Epidermal melanocyte (primary cell): ENCODE data around the gene STEAP1B.
"Not testable (repeated sequence)": the region's sequence is repeated elsewhere in the genome, so short reads cannot be mapped to it uniquely, and the experiment has no call there.

Experiments
- DNase-seq: peaks from one replicate; pipeline ENCODE4 v3.0.0; 2011; ENCODE audit warnings: low spot score; ENCODE audit not compliant: insufficient read length

Gene STEAP1B

DNA sequence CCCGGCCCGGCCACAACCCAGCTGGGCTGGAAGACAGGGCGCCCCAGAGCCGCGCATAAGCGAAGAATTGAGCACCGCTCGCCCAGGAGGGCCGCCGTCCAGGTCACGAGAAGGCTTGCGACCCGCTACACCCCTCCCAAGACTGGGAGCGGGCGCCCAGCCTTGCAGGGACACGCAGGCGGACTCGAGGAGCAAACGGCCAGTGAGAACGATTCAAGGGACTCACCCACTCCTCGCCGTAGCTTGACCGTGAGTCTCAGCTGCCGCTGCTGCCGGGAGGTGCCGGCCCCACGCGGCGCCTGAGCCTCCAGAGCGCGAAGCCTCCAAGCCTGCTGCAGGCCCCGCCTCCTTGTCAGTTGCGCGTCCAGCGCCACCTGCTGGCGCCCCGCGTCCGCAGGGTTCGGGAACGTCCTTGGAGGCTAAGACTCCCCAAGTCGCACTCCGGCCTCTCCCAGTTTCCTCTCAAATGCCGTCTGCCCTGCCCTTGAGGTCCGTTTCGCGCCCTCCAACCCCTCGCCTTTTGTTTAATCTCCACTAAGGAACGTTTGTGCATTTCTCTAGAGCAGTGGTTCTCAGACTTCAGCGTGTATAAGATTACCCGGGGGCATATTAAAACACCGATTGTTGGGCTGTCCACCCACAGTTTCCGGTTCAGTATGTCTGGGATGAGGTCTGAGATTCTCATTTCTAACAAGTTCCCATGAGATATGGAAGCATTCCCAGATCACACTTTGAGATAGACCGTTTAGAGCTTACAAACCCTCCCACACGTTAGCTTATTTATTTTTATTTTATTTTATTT, at the start of gene STEAP1B:
STEAP1B (minus strand) TSS at position 301 of the 802 bp plus-strand sequence. CDS start 5,333 bp downstream, outside the sequence.
- DNase-seq: peak; percentile 59

DNA sequence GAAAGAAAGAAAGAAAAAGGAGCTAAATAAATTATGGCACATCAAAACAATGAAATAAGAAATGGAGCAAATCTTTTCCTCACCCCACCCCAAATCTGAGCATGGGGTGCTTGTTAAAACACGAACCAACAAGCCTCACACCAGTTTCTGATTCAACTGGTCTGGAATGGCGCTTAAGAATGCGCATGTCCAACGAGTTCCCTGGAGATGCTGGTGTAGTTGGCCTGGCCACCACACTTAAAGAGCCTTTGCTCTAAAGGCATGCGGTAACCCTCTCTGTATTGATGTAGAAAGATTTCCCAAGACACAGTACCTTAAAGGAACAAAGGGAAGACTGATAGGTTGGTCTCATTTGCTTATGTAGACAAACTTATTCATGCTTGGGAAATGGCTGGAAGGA, 49.1 kb upstream of the STEAP1B start:
- DNase-seq: no peak

DNA sequence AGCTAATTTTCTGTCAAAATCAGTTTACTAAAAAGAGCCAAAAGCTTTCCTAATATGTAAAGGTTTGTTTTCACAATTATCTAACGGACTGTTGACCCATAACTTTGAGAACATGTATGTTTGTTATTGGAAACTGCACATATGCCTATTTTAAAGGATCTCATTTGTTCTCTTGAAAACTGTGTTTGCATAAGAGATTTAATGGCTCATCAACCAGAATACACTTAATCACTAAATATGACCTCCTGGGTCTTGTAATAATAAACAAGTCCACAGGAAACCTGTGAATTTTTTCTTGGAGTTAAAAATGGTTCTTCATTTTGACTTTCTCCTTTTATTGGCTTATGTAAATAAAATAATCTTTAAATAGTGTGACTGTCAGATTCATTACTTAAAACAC, 48.3 kb upstream of the STEAP1B start:
- DNase-seq: no peak

DNA sequence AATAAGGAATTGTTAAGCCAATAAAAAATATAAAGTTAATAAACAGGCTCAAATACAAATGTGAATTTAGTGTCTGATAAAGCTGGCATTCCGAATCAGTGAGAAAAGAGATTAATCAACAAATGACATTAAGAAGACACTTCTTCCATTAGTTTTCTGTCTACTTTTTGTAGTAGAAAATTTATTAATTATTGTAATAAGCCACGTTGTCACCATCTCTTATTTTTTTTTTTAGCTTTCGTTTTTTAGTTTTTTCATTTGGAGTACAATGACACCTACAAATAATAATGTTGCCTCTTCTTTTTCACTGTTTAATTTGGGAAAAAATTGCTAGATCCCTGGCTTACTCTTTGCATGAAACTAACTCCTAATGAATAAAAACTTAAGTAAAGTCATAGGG, 46.8 kb upstream of the STEAP1B start:
- no peak for DNase-seq

DNA sequence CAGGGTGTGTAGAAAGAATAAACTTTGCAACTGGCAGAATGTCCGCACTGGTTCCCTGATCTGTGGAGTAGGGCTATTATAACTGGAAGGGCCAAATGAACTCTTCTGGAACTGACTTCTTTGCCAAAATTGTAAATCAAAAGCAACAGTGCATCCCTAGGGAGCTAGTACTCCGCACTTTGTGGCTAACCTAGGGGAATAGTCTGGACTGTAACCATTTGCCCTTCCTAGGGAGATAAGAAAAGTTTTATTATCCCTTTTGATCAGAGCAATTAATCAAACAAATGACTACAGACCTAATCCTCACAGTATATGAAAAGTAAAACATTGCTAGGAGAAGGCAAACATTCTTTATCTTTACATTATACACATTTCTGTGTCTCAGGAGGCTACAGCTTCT, 45.5 kb upstream of the STEAP1B start:
- DNase-seq: no peak

DNA sequence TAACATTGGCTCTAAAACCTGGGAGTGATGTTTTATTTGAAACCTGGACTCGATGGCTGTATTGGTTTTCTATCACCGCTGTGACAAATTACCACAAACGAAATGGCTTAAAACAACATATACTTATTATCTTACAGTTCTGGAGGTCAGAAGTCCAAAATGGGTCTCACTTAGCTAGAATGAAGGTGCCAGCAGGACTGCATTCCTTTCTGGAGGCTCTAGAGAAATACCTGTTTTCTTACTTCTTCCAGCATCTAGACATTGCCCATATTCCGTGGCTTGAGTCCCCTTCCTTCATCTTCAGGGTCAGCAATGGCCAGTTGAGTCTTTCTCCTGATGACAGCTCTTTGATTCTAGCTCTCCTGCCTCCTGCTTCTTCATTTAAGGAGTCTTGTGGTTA, 44.3 kb upstream of the STEAP1B start:
- DNase-seq: no peak

DNA sequence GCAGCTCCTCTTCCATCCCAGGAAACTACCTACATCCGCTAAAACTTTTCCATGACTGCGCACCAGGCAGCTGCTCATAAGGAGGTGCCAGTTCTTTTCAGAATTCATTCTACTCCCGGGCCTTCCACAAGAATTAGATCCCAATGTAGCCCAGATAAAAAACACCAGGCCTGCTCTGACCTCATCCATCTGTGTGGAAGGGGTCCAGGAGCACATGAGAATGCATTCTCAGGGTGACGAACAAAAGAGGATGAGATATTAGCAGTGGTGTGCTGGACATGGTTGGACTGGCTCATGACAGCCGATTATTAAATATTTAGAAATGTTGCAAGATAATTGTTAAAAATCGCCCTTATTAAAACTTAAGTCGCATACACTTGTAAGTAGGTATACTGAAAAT, 43.2 kb upstream of the STEAP1B start:
- no peak for DNase-seq

DNA sequence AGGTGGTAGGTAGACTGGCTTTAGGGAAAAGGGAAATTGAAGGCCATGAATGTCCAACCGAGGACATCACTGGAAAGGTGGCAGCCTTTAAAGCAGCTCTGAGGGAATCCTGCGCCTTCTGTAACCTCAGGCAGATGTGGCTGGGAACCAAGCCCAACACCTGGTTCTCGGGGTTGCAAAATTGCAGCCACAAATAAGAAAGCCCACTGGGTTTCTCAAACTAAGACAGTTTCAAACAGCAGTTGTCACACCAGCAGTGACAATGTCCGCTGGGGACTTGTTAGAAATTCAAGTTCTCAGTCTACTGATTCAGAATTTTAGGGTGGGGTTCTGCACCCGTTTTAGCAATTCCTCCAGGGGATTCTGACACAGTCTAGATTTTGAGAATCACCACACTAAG, 42.7 kb upstream of the STEAP1B start:
- DNase-seq: no peak

DNA sequence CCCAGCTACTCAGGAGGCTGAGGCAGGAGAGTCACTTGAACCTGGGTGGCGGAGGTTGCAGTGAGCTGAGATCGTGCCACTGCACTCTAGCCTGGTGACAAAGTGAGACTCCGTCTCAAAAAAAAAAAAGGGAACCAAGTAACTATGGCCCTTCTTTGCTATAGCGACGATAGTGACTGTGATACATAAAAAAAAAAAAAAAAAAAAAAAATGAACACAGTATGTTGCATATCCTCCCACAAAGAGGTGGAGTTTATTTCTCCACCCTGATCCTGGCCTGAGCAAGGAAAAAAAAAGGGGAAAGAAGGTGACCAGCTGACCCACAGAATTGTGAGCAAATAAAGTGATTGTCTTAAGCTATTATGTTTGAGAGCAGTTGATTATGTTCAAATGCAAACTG, 42.3 kb upstream of the STEAP1B start:
- DNase-seq: no peak

DNA sequence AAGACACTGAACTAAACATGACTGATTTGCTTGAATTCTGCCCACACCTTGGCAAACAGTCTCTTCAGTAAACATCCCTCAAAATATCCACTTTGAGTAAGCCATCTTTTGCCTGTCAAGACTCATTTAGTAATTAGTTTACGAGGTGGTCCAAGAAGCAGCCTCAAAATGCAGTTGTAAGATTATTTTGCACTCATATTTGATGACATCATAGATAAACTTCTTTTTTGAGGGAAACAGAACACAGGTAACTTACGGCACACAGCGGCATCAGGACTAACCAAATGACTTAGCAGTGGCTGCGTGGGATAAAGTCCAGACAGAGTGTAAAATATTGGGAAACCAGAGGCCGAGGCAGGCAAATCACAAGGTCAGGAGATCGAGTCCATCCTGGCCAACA, 41.8 kb upstream of the STEAP1B start:
- no peak for DNase-seq

DNA sequence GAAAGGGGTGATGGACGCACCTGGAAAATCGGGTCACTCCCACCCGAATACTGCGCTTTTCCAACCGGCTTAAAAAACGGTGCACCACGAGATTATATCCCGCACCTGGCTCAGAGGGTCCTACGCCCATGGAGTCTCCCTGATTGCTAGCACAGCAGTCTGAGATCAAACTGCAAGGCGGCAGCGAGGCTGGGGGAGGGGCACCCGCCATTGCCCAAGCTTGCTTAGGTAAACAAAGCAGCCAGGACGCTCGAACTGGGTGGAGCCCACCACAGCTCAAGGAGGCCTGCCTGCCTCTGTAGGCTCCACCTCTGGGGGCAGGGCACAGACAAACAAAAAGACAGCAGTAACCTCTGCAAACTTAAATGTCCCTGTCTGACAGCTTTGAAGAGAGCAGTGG, 28.5 kb upstream of the STEAP1B start:
- not testable (repeated sequence) for DNase-seq

DNA sequence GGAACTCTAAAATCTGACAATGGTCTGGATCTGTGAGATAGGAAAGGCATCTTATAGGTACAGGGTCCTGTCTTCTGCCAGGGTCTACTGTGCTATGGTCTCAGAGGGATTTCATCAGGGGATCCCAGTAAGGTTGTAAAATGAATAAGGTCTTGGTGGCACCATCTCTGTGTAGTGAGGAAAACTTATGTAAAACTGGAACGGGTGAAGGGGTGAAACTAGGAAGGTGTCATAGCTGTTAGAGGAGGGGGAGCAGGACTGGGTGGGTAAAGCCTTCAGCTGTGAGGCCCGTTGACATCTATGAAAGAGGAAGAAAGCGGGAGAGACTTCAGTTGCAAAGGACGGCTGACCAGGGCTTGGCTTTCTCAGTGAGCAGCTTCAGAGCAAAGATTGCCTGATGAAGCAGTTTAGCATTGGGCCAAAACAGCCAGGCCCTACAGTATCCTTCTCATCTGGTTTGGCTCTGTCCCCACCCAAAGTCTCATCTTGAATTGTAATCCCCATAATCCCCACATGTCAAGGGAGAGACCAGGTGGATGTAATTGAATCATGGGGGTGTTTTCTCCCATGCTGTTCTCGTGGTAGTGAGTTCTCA, 24.5 kb upstream of the STEAP1B start:
- DNase-seq: not testable (repeated sequence)

DNA sequence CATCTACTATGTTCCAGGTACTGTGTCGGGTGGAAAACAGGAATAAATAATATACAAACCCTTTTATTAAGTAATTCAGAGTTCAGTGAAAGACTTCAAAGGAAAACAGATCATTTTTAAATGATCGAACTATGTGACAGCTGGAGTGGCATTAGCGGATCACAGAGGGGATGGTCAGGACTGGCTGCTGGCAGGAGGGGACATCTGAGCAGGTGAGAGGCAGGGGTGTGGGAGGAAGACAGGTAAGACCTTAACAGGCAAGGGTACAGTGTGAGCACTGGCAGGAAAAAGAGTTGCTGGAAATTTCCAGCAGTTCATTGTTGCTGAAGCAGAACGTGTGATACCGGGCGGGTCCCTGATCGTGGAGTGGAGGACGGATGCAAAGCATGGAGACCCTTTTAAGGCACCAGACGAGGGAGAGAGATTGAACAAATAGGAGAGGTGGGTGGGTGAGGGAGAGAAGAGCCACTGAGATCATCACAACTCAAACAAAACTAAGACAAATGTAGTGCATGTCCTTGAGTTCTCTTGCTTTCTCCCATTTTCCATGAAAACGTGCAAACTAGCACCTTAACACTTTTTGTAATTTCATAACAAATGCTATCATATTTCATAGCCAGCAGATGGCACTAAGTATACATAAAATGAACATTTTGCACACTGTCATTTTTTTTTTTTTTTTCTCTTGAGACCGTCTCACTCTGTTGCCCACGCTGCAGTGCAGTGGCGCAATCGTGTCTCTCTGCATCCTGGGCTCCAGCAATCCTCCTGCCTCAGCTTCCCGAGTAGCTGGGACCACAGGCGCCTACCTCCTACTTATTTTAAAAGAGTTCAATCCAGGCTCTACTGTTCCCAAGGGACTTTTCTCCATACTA, 23.7 kb upstream of the STEAP1B start:
- not testable (repeated sequence) for DNase-seq

DNA sequence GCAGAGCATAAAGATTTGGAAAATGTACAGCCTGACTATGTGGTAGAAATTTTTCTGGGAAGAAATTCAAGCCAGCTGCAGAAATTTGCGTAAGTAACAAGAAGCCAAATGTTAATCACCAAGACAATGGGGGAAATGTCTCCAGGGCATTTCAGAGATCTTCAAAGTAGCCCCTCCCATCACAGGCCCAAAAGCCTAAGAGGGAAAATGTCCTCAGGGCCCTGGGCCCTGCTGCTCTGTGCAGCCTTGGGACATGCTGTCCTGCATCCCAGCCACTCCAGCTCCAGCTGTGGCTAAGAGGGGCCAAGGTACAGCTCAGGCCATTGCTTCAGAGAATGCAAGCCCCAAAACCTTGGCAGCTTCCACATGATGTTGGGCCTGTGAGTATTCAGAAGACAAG, 19.6 kb upstream of the STEAP1B start:
- DNase-seq: not testable (repeated sequence)

DNA sequence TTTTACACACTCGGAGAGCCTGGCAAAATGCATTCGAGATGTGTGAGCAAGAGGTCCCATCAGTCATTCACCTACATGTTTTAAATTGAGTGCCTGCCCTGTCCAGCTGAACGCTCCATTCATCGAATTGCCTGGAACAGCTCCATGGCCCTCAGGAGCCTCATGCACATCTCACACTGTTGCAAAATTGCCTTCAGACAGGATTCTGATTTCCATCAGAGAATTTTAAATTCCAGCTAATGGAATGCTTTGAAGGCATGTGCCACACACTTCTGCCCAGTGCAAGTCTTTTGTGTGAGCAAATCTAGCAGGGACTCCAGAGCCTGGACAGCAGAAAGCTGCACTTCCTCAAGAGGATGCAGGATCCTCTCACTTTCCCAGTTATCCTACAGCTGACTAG, 17.0 kb upstream of the STEAP1B start:
- DNase-seq: not testable (repeated sequence)

DNA sequence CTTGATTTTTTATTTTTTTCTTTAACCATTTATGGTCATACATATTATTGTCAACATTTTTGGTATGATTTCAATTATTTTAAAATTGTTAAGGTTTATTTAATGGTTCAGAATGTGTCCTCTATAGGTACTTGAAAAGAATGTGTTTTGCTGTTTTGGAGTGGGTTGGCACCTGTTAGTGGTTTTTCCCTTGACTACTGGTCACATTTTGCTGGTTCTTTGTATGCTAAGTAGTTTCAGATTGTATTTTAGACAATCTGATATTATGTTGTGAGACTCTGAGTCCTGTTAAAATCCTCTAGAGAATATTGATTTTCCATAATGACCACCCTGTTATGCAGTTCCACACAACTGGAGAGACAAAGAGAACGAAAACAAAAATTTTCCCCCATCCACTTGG, 15.0 kb upstream of the STEAP1B start:
- DNase-seq: not testable (repeated sequence)

DNA sequence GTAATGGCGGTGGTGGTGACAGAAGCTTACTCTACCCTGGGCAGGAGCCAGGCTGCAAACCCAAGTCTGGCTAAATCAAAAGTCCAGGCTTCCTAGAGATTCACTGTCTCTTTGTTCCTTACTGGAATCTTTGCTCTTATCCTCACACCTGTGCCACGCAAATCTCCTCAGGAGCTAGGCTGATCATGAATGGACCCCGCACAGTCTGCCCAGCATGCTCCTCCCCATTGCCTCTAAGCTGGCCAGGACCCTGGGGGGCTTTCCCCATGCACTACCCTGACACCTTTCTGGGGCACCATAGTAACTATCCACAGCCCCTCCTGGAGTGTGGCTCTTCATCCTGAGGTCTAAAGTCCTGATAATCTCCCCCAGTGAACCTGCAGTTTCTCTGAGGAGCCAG, 7.3 kb upstream of the STEAP1B start:
- DNase-seq: not testable (repeated sequence)

DNA sequence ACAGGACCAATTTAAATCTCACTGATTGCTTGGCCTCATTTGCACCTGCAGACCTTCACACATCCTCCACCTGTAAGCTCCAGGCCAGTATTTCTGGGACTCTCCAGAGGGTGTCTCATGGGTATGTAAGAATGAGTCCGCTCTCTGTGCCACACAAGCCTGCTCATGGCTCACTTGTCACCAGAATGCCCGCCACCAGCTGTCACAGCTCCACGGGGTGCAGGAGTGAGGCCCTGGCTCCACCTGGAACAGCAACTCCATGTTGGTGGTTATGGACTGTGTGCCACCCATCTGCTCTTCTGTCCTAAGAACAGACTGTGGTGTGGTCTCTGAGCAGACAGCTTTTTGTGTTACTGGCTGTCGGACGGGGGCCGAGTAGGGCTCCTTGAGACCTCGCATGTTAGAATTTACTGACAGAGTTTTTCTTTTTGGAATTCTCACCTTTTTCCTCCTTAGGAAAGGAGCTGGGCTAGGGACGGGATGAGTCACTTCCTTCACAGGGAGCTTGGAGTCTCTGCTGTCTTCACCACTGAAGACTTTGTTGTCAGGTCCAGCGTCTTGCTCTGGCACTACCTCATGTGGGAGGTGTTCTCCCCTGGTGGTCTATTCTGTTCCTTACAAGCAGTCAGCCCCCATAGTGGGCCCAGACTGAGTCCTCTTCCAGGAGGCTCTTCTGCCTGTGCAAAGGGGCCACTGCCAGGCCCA, 6.5 kb upstream of the STEAP1B start:
- DNase-seq: not testable (repeated sequence)

DNA sequence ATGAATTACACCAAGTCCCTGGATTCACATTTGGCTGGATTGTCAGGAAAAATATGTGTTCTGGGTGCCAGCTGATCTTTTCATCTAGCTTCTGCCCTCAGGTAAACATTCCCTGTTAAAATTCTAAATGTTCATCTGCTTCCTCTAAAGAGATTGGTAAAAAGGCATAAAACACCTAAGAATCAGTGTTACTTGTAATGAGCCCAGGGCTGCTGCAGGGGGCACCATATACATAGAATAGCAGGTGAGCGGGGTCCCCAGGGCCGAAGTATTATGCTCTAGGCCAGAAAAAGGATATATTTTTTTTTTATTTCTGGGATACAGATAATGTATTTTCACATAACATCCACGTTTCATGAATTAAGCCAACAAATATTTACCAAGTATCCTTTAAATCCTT, 4.5 kb upstream of the STEAP1B start:
- DNase-seq: not testable (repeated sequence)

DNA sequence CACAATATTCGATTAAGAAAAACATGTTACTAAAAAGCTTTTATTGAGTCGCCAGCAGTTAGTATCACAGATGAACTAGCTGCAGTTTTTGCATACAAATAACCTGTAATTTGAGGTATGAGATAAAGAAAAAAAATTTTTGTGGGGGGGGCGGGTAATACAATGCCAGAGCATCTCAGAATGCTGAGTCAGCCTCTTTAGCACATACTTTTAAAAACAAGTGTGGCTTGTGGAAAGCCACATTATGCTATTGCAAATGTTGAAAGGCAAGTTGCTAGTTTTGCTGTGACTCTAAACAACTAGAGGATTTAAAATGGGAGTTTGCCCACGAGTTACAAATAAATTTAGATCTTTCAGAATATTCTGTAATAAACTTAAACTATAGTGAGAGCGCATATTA, 2.1 kb upstream of the STEAP1B start:
- DNase-seq: not testable (repeated sequence)

DNA sequence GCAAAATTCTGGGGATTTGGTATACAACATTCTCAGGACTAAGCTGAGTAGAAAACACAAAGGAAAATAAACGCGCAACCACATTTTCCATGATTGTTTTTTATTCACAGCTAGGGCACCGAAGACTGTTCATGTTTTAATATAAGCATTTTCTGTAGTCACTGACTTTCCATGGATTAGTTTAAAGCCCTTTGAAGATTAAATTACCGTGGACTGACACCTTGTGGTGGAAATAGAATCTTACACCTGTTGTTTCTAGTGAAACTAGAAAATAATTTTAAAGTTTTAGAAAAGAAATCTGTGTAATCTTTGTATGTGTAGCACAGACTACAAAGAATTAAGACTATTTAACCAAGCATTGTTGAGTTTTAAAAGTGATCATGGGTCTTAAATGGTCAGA, 1.3 kb upstream of the STEAP1B start:
- DNase-seq: not testable (repeated sequence)
